GM19467 (cell line): ENCODE measurements around the gene SAE1.

ENCODE experiments used
- ATAC-seq: cut with Tn5 transposase; IDR thresholded peaks from one replicate; pipeline ENCODE4 v1.9.1; 2021; ENCODE audit warnings: mild to moderate bottlenecking, moderate library complexity; ENCODE audit not compliant: unreplicated experiment

SAE1 gene

GRCh38 chr19:47157431-47158321 lies 27.0 kb downstream of the SAE1 start:
- no peak for ATAC-seq

DNA sequence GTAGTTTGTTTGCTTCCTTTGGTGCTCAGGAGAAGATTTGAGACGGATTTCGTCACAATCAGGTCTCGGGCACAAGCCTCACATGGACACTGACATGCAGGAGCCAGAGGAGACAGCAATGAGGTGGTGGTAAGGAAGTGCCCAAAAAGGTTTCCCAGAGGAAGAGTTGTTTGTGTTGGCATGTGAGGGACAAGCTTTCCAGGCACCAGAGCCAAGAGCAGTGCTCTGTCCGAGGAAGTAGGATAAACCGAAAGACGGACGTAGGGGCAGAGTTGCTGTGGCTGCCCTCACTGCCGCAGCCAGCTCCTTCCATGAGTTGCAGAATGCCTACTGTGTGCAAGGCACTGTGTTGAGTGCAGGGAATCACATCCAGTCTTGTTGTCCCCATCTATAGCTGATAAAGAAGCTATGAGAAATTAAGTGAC lies 27.7 kb downstream of the SAE1 start:
- ATAC-seq, result no peak

DNA sequence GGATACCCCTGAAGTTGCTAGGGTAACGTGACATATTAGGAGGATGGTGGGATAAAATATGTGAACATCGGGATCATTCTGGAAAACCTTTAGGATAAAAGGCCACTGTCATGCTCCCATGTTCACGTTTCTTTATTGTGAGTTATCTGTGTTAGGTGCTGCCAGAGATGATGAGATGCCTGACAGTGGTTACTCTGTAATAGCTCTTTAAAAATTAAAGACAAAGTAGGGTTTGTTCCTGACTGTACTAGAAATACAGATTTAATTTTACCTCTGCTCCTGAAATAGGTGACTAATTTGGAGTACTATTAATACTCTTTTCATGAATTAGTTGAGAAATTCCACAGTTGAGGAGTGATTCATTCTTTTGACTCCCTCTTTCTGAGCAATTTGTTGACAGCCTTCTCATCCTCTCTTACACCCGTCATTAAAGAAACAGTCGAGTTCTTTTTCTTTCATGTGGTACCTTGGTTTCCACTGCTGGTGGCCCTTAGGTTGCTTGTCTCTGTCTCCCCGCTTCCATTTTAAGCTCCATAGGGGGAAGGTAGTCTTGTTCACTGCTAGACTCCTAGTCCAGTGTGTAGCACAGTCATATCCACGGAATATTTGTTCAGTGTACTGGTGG lies 28.4 kb downstream of the SAE1 start:
- ATAC-seq, result no peak

GRCh38 chr19:47161876-47162489 lies 31.3 kb downstream of the SAE1 start:
- ATAC-seq, result no peak

DNA sequence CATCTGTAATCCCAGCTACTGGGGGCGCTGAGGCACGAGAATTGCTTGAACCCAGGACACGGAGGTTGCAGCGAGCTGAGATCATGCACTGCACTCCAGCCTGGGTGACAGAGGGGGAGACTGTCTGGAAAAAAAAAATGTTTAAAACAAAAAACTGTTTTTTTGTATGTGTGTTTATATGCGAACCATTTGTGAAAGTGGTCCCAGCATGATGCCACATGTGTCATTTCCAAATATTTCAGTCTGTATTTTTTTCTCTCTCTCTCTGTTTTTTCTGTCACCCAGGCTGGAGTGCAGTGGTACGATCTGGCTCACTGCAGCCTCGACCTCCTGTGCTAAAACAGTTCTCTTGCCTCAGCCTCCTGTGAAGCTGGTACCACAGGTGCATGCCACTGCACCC lies 37.4 kb downstream of the SAE1 start:
- no peak for ATAC-seq

GRCh38 chr19:47172666-47173455 lies 42.2 kb downstream of the SAE1 start:
- no peak for ATAC-seq

GRCh38 chr19:47176071-47176626 lies 45.5 kb downstream of the SAE1 start:
- no peak for ATAC-seq

- ATAC-seq, result no peak
Measured at GRCh38 chr19:47176627-47177090, 46.0 kb downstream of the SAE1 start.

DNA sequence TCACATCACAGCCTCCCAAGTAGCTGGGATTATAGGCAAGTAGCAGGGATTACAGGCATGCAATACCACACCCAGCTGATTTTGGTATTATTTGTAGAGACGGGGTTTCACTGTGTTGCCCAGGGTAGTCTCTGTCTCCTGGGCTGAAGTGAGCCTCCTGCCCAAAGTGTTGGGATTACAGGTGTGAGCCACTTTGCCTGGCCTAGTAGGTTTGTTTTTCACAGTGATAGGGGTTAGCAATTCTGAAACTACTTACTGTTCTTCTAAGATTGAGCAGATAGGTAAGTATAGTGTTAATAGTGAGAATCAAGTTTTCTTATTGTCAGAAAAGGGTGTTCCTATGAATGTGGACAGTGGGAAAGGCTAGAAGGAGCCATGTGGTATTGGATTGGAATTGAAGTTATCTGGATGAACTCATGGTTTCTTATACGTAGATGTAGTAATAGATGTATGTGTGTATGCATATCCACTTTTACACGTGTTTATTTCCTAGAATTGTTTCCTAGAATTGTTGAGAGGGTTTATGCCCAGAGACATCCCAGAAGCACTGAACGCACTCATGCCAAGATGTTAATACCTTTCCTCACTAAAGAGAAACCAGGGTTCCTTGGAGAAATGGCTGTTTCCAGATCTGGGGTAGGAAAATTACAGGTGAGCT lies 49.1 kb downstream of the SAE1 start:
- no peak for ATAC-seq

- ATAC-seq, result no peak
Measured at GRCh38 chr19:47183601-47184000, 53.0 kb downstream of the SAE1 start.

DNA sequence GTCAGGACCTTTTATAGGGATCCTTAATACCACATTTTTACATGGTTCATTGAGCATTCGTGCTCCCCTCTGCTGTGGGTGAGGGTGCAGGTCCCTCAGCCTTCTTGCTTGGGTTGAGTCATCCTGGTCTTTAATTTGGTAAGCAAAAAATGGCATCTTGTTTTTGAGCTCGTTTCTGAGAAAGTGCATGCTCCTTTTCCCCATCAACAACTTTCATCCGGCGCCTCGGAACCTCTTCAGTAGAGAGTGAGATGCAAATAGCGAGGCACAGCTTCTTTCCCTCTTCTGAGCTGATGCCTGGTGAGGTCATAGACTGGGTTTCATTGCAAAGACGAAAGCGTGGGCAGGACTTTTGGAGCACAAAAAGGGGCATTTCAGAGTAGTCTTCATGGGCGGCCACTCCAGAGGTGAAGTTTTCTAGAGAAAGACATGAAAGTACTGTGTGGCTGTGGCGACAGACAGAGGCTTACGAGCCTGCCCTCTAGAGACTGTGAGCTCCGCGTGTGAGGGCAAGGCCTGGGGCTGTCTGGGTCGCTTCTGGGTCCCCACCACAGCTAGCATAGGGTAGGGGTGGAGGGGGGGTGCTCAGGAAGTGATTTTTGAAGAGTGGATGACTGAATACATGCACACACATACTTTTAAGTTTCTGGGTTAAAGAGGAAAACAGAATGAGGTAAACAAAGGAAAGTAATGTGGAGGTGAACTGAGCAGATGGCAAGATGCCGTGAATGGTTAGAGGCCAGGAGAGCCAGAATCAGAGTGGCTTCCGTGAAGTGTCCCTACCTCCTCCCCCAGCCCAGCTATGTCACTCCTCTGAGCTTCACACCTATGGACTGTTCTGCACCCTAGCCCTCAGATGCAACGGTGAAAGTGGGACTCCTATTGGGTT lies 56.1 kb downstream of the SAE1 start:
- peak; percentile 68 for ATAC-seq

DNA sequence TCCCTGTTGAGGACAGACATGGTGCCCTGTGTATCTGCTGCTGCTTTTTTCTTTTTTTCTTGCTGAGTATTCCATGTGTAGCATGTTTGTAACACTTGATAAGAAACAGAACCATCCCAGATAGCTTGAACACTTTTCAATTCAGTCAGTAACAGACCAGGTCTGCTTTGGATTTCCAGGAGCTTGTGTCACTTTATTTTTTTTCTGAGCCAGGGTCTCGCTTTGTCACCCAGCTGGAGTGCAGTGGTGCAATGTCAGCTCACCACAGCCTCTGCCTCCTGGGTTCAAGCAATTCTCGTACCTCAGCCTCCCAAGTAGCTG lies 56.7 kb downstream of the SAE1 start:
- no peak for ATAC-seq

GRCh38 chr19:47187797-47188196 lies 57.2 kb downstream of the SAE1 start:
- ATAC-seq, result no peak

- no peak for ATAC-seq
Measured at GRCh38 chr19:47188507-47189033, 57.9 kb downstream of the SAE1 start.

GRCh38 chr19:47190167-47190727 lies 59.6 kb downstream of the SAE1 start:
- no peak for ATAC-seq

DNA sequence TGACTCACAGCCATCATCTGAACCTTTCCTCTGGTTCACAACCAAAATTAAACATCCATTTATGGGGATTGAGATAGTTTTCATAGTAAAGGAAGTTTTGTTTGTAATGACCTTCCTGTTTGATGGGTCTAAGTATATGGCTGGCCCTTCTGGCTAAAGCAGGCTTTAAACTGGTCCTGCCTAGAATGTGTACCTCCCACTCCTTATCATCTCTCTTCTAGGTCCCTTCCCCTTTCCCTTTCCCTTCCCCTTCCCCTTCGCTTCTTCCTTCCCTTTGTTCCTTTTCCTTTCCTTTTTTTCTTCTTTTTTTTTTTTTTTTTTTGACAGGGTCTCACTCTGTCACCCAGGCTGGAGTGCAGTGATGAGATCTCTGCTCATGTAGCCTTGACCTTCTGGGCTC lies 64.8 kb downstream of the SAE1 start:
- ATAC-seq, result no peak

GRCh38 chr19:47197141-47197540 lies 66.5 kb downstream of the SAE1 start:
- no peak for ATAC-seq

- ATAC-seq, result no peak
Measured at GRCh38 chr19:47200530-47200929, 69.9 kb downstream of the SAE1 start.

DNA sequence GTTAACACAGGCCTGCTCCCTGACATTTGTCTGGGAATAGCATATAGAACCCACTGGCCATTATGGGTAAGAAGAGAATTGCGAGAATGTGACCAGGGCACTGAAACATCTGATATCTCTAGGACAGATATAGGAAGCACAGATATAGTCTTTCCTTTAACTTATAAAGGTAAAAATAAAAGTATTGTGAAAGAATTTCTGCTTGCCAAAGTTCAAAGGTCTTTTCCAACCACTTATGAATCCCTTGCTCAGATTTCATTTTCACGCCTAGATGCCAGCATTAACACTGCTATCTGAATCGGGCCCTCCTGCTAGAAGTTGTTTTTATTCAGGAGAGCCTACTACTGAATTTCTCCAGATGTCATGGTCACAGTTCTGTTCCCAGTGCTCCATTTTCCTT lies 72.6 kb downstream of the SAE1 start:
- ATAC-seq, result no peak
